Keratinocyte (primary cell): Measurements from ENCODE around the gene GRAMD2A. TPM values are rescaled to one million over a fixed set of nuclear protein-coding genes. Genes with fewer than 3 reads are reported as not detected.

Experiments used
- DNase-seq: peaks from one replicate; pipeline ENCODE4 v3.0.0-alpha.2; 2011; ENCODE audit warnings: low read depth, missing footprints, low spot score
- FAIRE-seq: peaks from 2 replicates; lab custom pipeline; 2011; peaks lifted over from hg19 to GRCh38; lab: Jason Lieb, UNC
- H2AFZ ChIP-seq: 2 replicates; pipeline ENCODE4 v1.6.0; 2012; ENCODE audit warnings: low read length, control low read depth, inconsistent platforms; ENCODE audit not compliant: control insufficient read depth
- H3K27ac ChIP-seq: 2 replicates; pipeline ENCODE4 v1.5.1; 2011; ENCODE audit warnings: low read length; ENCODE audit not compliant: control insufficient read depth, insufficient read depth
- H3K27me3 ChIP-seq: 3 replicates; pipeline ENCODE4 v1.6.0; 2011; ENCODE audit warnings: low read length; ENCODE audit not compliant: control insufficient read depth, insufficient read depth; ENCODE audit errors: extremely low read depth
- H3K36me3 ChIP-seq, 2 experiments: 2 replicates in 1 of 2; 3 replicates in 1 of 2; pipeline ENCODE4 v1.5.1; 2011; ENCODE audit warnings: low read length in 2 of 2, mild to moderate bottlenecking in 1 of 2; ENCODE audit not compliant: control insufficient read depth in 2 of 2, insufficient read depth in 2 of 2; ENCODE audit errors: extremely low read depth in 1 of 2
- H3K4me1 ChIP-seq: 3 replicates; pipeline ENCODE4 v1.5.1; 2011; ENCODE audit warnings: low read length; ENCODE audit not compliant: control insufficient read depth, insufficient read depth; ENCODE audit errors: extremely low read depth
- H3K4me2 ChIP-seq: 3 replicates; pipeline ENCODE4 v1.6.0; 2011; ENCODE audit warnings: low read depth, low read length; ENCODE audit not compliant: control insufficient read depth, insufficient read depth; ENCODE audit errors: extremely low read depth
- H3K4me3 ChIP-seq, 3 experiments: fragments of 200-600 bp in 1 of 3; sonication (generic) in 1 of 3; 2 replicates in 2 of 3; 3 replicates in 1 of 3; pipeline ENCODE4 v1.5.1; 2011 to 2016; ENCODE audit warnings: low read length in 3 of 3, mild to moderate bottlenecking in 3 of 3, control low read depth in 2 of 3, inconsistent platforms in 1 of 3, low read depth in 1 of 3, mixed read lengths in 1 of 3, mixed run types in 1 of 3, moderate library complexity in 1 of 3; ENCODE audit not compliant: control insufficient read depth in 2 of 3, insufficient read depth in 2 of 3; ENCODE audit errors: extremely low read depth in 1 of 3
- H3K79me2 ChIP-seq: 2 replicates; pipeline ENCODE4 v1.6.0; 2012; ENCODE audit warnings: low read length; ENCODE audit not compliant: control insufficient read depth, insufficient read depth
- H3K9ac ChIP-seq: 3 replicates; pipeline ENCODE4 v1.6.0; 2011; ENCODE audit warnings: low read length; ENCODE audit not compliant: control insufficient read depth, insufficient read depth; ENCODE audit errors: extremely low read depth
- H3K9me1 ChIP-seq: 3 replicates; pipeline ENCODE4 v1.6.0; 2011; ENCODE audit warnings: low read length; ENCODE audit not compliant: control insufficient read depth, insufficient read depth; ENCODE audit errors: extremely low read depth
- H3K9me3 ChIP-seq: 2 replicates; pipeline ENCODE4 v1.5.1; 2012; ENCODE audit warnings: low read depth, low read length; ENCODE audit not compliant: control insufficient read depth
- H4K20me1 ChIP-seq: 3 replicates; pipeline ENCODE4 v1.6.0; 2011; ENCODE audit warnings: low read length; ENCODE audit not compliant: control insufficient read depth, insufficient read depth; ENCODE audit errors: extremely low read depth
- EZH2 ChIP-seq: IDR thresholded peaks from one replicate; pipeline ENCODE4 v1.6.1; 2012; ENCODE audit warnings: inconsistent platforms, mild to moderate bottlenecking, low read length, moderate library complexity
- dilution Hi-C: fragments of 300-500 bp; cut with MboI; formaldehyde crosslinking; loops from one replicate; pipeline ENCODE4 v1.7.0; 2020; ENCODE audit warnings: low sequenced_read_pairs; ENCODE audit not compliant: extremely low pct_ligation_motif_present
- polyA plus RNA-seq, 5 experiments: library from polyadenylated mRNA; depleted of rRNA in 3 of 5; stranded (reverse) in 3 of 5; stranded (forward) in 1 of 5; unstranded in 1 of 5; fragments of >200 nt; gene quantifications; 1 replicate in 1 of 5; 2 replicates in 3 of 5; 3 replicates in 1 of 5; pipeline versions ENCODE4 v1.2.1 to v1.2.3, GENCODE V29; 2011 to 2012; ENCODE audit warnings: missing spikeins in 2 of 5, low read depth in 1 of 5, low replicate concordance in 1 of 5
- TF ChIP-seq, protein P1 (sequence below), 3 experiments: IDR thresholded peaks in 1 of 3; conservative IDR thresholded peaks in 1 of 3; optimal IDR thresholded peaks in 1 of 3; 2 replicates in 2 of 3; 3 replicates in 1 of 3; pipeline versions ENCODE3 to v1.5.1; 2011; ENCODE audit warnings: low read length in 3 of 3, mild to moderate bottlenecking in 3 of 3, moderate library complexity in 2 of 3, control low read depth in 1 of 3, inconsistent platforms in 1 of 3; ENCODE audit not compliant: insufficient read depth in 2 of 3; ENCODE audit errors: extremely low read depth in 1 of 3

The GRAMD2A gene
- polyA plus RNA-seq, 1 donor (not counting 4 experiments of a cell fraction or from before 2014, with no cell fraction given), result 5.7 TPM

DNA sequence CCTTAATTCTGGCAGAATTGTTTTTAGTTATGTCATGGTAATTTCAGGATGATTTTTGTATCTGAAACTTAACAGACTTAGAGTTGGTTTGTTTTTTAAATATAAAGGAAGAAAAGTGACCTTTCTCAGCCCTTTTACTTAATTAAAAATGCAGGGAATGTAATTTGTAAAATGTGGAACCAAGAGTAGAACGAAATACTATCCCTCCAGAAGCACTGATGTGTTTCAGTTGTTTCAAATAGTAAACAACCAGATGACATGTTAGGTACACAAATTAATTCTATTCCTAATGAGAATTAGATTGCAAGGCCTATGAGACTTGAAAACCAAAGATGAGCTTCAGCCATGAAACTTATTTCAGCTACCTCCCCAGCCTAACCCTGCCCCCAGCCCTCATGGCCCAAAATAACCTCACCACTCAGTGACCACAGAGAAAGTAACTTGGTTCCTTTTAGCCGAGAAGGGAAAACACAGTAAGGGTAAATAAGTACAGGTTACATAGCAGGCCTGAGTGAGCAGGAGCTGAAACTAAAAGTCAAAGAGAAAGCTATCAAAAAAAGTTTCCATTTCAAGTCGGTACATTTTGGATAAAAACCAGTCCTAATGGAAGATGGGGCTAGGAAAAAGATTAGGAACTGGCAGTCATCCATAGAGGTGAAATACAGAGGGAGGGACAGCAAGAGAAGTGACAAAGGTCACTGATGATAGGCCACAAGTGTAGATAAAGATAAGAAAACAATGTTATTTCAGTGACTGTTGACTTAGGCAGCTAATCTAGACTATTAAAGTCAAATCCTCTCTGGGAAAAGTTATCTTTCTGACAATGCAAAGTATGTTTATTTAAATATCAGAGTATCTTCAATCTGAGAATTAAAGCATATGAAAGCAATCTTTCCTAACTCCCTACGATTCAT is 56.2 kb downstream of the GRAMD2A start:
- Histone ChIP-seq H3K27ac (no peak overlapping the region), H3K36me3 (no peaks in the 10 kb centered on the region), H3K4me3 (no peak overlapping the region), H3K4me1 (no peaks in the 10 kb centered on the region), H3K9me3 (no peaks in the 10 kb centered on the region), H3K9ac (no peak overlapping the region), H3K79me2 (no peaks in the 10 kb centered on the region), H4K20me1 (no peaks in the 10 kb centered on the region), H3K4me2 (no peak overlapping the region), H3K9me1 (no peaks in the 10 kb centered on the region), H2AFZ (no peak overlapping the region), H3K27me3 (no peaks in the 10 kb centered on the region)
- dilution Hi-C loops, result no loop called here
- no peak for TF ChIP-seq EZH2
- TF ChIP-seq, protein P1, sequence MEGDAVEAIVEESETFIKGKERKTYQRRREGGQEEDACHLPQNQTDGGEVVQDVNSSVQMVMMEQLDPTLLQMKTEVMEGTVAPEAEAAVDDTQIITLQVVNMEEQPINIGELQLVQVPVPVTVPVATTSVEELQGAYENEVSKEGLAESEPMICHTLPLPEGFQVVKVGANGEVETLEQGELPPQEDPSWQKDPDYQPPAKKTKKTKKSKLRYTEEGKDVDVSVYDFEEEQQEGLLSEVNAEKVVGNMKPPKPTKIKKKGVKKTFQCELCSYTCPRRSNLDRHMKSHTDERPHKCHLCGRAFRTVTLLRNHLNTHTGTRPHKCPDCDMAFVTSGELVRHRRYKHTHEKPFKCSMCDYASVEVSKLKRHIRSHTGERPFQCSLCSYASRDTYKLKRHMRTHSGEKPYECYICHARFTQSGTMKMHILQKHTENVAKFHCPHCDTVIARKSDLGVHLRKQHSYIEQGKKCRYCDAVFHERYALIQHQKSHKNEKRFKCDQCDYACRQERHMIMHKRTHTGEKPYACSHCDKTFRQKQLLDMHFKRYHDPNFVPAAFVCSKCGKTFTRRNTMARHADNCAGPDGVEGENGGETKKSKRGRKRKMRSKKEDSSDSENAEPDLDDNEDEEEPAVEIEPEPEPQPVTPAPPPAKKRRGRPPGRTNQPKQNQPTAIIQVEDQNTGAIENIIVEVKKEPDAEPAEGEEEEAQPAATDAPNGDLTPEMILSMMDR (optimal IDR thresholded peaks at IDR 0.05 in 1 of 3, IDR thresholded peaks at IDR 0.05 in 1 of 3, conservative IDR thresholded peaks at IDR 0.05 in 1 of 3; ENCODE audit: extremely low read depth in 1 of 3, insufficient read depth in 2 of 3, low read length in 3 of 3), result no peak
- DNase-seq (no peak), FAIRE-seq (no peak)

DNA sequence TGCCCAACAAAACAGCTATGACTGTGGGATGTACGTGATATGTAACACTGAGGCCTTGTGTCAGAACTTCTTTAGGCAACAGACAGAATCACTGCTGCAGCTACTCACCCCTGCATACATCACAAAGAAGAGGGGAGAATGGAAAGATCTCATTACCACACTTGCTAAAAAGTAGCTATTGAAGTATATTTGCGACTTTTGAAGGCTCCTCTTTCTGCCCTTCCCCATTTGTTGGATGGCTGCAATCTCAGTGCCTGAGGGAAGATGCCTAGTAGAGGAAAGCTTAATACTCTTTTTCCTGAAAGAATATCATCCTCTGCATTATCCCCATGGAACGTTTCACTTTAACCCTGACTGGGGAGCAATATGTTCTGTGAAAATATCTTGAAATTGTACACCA is 57.5 kb downstream of the GRAMD2A start:
- Histone ChIP-seq H3K36me3 (no peaks in the 10 kb centered on the region), H2AFZ (no peak overlapping the region), H3K4me2 (no peak overlapping the region), H3K9ac (no peak overlapping the region), H3K4me1 (no peaks in the 10 kb centered on the region), H3K27ac (no peak overlapping the region), H3K4me3 (no peak overlapping the region), H3K79me2 (no peaks in the 10 kb centered on the region), H3K9me1 (no peaks in the 10 kb centered on the region), H3K27me3 (no peaks in the 10 kb centered on the region), H3K9me3 (no peaks in the 10 kb centered on the region), H4K20me1 (no peaks in the 10 kb centered on the region)
- TF ChIP-seq EZH2, result no peak
- TF ChIP-seq, protein P1 (optimal IDR thresholded peaks at IDR 0.05 in 1 of 3, IDR thresholded peaks at IDR 0.05 in 1 of 3, conservative IDR thresholded peaks at IDR 0.05 in 1 of 3; ENCODE audit: extremely low read depth in 1 of 3, insufficient read depth in 2 of 3, low read length in 3 of 3), result no peak
- DNase-seq (no peak), FAIRE-seq (no peak)
- dilution Hi-C loops, result no loop called here
